HEK293T (cell line): ENCODE results near the gene DNER.

Experiments used
- ARNT ChIP-seq: fragments of 450-650 bp; IDR thresholded peaks from 2 replicates; pipeline ENCODE4 v1.6.1; 2017; ENCODE audit warnings: mild to moderate bottlenecking
- LEF1 ChIP-seq: fragments of 450-650 bp; IDR thresholded peaks from 2 replicates; pipeline ENCODE4 v1.6.1; 2017; ENCODE audit warnings: mild to moderate bottlenecking, borderline replicate concordance
- SUZ12 ChIP-seq: fragments of 450-650 bp; IDR thresholded peaks from 2 replicates; pipeline ENCODE4 v1.6.1; 2016; ENCODE audit warnings: mild to moderate bottlenecking

GRCh38 chr2:229562472-229563127 is 151.8 kb downstream of the DNER start:
- TF ChIP-seq ARNT (no peak), SUZ12 (no peak), LEF1 (no peak)
